Thyroid gland (tissue), 4 donors: ENCODE results near the gene RRAGB. TPM values are rescaled to one million over a fixed set of nuclear protein-coding genes. Genes with fewer than 3 reads are reported as not detected.
A peak's percentile ranks its signal among the peaks of the same experiment; 100 is the strongest.

Source experiments
- DNase-seq, 2 donors: peaks; one replicate each; pipeline ENCODE4 v3.0.0-alpha.2; 2019
- H3K27ac ChIP-seq, 3 donors: fragments of 200-600 bp; sonication (generic); 1 replicate in 2 of 3; 2 replicates in 1 of 3; pipeline ENCODE4 v1.5.1; 2016 to 2019; ENCODE audit warnings: mild to moderate bottlenecking in 1 of 3, moderate library complexity in 1 of 3
- H3K27me3 ChIP-seq: fragments of 200-600 bp; sonication (generic); one replicate; pipeline ENCODE4 v1.5.1; 2019
- H3K36me3 ChIP-seq, 2 donors: fragments of 200-600 bp; sonication (generic); one replicate each; pipeline ENCODE4 v1.5.1; 2016 to 2019
- H3K4me1 ChIP-seq, 2 donors: fragments of 200-600 bp; sonication (generic); one replicate each; pipeline ENCODE4 v1.5.1; 2017 to 2019
- H3K4me3 ChIP-seq, 3 donors: fragments of 200-600 bp; sonication (generic); replicated peaks in 1 of 3; 1 replicate in 2 of 3; 2 replicates in 1 of 3; pipeline ENCODE4 v1.5.1; 2016; ENCODE audit warnings: mild to moderate bottlenecking in 1 of 3
- H3K9me3 ChIP-seq: fragments of 200-600 bp; sonication (generic); one replicate; pipeline ENCODE4 v1.5.1; 2017
- POLR2A ChIP-seq, 2 donors: fragments of 450-650 bp; IDR thresholded peaks; one replicate each; pipeline ENCODE4 v1.6.1; 2017; ENCODE audit warnings: antibody characterized with exemption in 2 of 2, mild to moderate bottlenecking in 2 of 2, moderate library complexity in 1 of 2
- WGBS, 2 donors: methylation state at CpG; one replicate each; pipeline ENCODE4 v1.1.5; 2017; 5-methylcytosine and 5-hydroxymethylcytosine counted together
- intact Hi-C: fragments of 100-400 bp; cut with DNase I; formaldehyde crosslinking; loops from one replicate; pipeline ENCODE4 v1.15.1; 2023
- total RNA-seq, 4 donors: library from RNA; depleted of rRNA; stranded (reverse); fragments of >200 nt; gene quantifications; one replicate each; pipeline ENCODE4 v1.2.3, GENCODE V29; 2016
- TF ChIP-seq, protein P1 (sequence below), 6 experiments: fragments of 200-600 bp in 3 of 6; fragments of 450-650 bp in 3 of 6; sonication (generic) in 3 of 6; IDR thresholded peaks; one replicate each; pipeline ENCODE4 v1.5.1; 2016 to 2019; ENCODE audit warnings: antibody characterized with exemption in 6 of 6, mild to moderate bottlenecking in 2 of 6, inconsistent platforms in 1 of 6, moderate library complexity in 1 of 6

The RRAGB gene
- total RNA-seq, 4 donors from 2014 or later = 24.3 to 38.9 (median 35.0) TPM

- TF ChIP-seq, protein P1, sequence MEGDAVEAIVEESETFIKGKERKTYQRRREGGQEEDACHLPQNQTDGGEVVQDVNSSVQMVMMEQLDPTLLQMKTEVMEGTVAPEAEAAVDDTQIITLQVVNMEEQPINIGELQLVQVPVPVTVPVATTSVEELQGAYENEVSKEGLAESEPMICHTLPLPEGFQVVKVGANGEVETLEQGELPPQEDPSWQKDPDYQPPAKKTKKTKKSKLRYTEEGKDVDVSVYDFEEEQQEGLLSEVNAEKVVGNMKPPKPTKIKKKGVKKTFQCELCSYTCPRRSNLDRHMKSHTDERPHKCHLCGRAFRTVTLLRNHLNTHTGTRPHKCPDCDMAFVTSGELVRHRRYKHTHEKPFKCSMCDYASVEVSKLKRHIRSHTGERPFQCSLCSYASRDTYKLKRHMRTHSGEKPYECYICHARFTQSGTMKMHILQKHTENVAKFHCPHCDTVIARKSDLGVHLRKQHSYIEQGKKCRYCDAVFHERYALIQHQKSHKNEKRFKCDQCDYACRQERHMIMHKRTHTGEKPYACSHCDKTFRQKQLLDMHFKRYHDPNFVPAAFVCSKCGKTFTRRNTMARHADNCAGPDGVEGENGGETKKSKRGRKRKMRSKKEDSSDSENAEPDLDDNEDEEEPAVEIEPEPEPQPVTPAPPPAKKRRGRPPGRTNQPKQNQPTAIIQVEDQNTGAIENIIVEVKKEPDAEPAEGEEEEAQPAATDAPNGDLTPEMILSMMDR (IDR thresholded peaks at IDR 0.05) = no peak
- no peak for TF ChIP-seq POLR2A (IDR thresholded peaks at IDR 0.05)
- Histone ChIP-seq H3K9me3 (no peaks in the 10 kb centered on the region), H3K36me3 (no peaks in the 10 kb centered on the region), H3K4me1 (no peaks in the 10 kb centered on the region), H3K27ac (no peak overlapping the region), H3K27me3 (no peaks in the 10 kb centered on the region), H3K4me3 (no peak overlapping the region)
- WGBS, 2 donors = 71 to 81% methylated on average over 2 of the region's 2 CpGs
- intact Hi-C loops = no loop called here
- no peak for DNase-seq
Observed at GRCh38 chrX:55787727-55788126, 70.2 kb downstream of the RRAGB start.

- H3K4me1 ChIP-seq = no peaks in the 10 kb centered on the region
- WGBS, 2 donors = 84 to 96% methylated on average over 1 of the region's 1 CpG
- intact Hi-C loops = no loop called here
- no peak for DNase-seq
- no peak for TF ChIP-seq POLR2A (IDR thresholded peaks at IDR 0.05)
- TF ChIP-seq, protein P1 (IDR thresholded peaks at IDR 0.05) = no peak
- no peak overlapping the region for H3K27ac ChIP-seq
- H3K36me3 ChIP-seq = no peaks in the 10 kb centered on the region
- no peaks in the 10 kb centered on the region for H3K27me3 ChIP-seq
- H3K9me3 ChIP-seq = no peaks in the 10 kb centered on the region
- H3K4me3 ChIP-seq = no peak overlapping the region
Observed at GRCh38 chrX:55794405-55794804, 76.9 kb downstream of the RRAGB start.

DNA sequence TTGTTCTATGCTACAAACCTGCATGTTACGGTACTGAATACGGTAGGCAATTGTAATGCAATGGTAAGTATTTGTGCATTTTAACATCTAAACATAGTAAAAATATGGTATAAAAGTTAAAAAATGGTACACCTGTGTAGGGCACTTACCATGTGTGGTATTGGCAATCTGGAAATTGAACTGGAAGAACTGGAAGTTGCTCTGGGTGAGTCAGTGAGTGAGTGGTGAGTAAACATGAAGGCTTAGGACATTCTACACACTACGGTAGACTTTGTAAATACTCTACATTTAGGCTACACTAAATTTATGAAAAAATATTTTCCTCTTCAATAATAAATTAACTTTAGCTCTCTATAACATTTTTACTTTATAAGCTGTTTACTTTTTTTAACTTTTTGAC, 78.9 kb downstream of the RRAGB start:
- intact Hi-C loops = no loop called here
- Histone ChIP-seq H3K9me3 (no peaks in the 10 kb centered on the region), H3K36me3 (no peaks in the 10 kb centered on the region), H3K4me1 (no peaks in the 10 kb centered on the region), H3K27me3 (no peaks in the 10 kb centered on the region), H3K27ac (no peak overlapping the region), H3K4me3 (no peak overlapping the region)
- WGBS, 2 donors = 32 to 67% methylated on average over 3 of the region's 3 CpGs
- DNase-seq = no peak
- TF ChIP-seq, protein P1 (IDR thresholded peaks at IDR 0.05) = no peak
- no peak for TF ChIP-seq POLR2A (IDR thresholded peaks at IDR 0.05)

DNA sequence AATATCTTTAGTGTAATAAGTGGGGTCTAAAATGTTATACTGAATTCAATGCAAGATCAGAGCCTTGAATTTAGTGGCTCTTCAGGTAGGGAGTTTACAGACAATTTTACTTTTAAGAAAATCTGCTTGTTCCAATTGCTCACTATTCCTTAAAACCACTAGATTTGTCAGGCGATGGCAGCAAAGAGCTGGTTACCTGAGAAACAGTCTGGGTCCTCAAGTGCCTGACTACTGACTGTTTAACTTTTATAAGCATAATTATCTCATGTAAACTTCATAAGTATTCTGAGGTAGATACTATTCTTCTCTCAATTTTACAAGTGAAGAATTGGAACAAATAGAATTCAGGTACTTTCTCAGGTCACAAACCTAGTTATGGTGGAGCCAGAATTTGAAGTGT, 84.3 kb downstream of the RRAGB start:
- Histone ChIP-seq H3K4me1 (no peaks in the 10 kb centered on the region), H3K27ac (no peak overlapping the region), H3K9me3 (no peaks in the 10 kb centered on the region), H3K36me3 (no peaks in the 10 kb centered on the region), H3K27me3 (no peaks in the 10 kb centered on the region), H3K4me3 (no peak overlapping the region)
- 30 to 38% methylated on average over 1 of the region's 1 CpG for WGBS, 2 donors
- intact Hi-C loops = no loop called here
- DNase-seq = peak; percentile 1 to 2
- TF ChIP-seq, protein P1 (IDR thresholded peaks at IDR 0.05) = no peak
- no peak for TF ChIP-seq POLR2A (IDR thresholded peaks at IDR 0.05)

Other genes with a start within 250 kb of the RRAGB start
- 10 to 100 TPM in 1 of 4 donors, 1 to 10 TPM in 3; 5.5 to 12.7 (median 8.5) TPM for gene USP51, start 227.9 kb upstream of the RRAGB start, total RNA-seq
- not detected for gene FOXR2, start 94.3 kb upstream of the RRAGB start, total RNA-seq